A549 (cell line): ENCODE data around the gene RNF214. TPM values are rescaled to one million over a fixed set of nuclear protein-coding genes. Genes with fewer than 3 reads are reported as not detected.

Experiments
- ATAC-seq, 2 experiments: fragments of 200-7000 bp in 1 of 2; fragments of >200 bp in 1 of 2; cut with Nextera tagmentation in 1 of 2; cut with Tn5 transposase in 1 of 2; 3 replicates each; pipeline versions ENCODE4 v1.8.0 to v1.9.1; 2018 to 2020; ENCODE audit warnings: mild to moderate bottlenecking in 1 of 2, moderate library complexity in 1 of 2
- CTCF ChIA-PET: fragments of 300-600 bp; sonication (Branson Sonifier 250); formaldehyde crosslinking; extraction: SDS; loops from one replicate; lab custom pipeline; 2021; ENCODE audit warnings: antibody characterized with exemption, inconsistent platforms; lab: Yijun Ruan, JAX
- POLR2A ChIA-PET: fragments of 350-600 bp; formaldehyde crosslinking; extraction: SDS; loops from one replicate; lab custom pipeline; 2021; ENCODE audit warnings: antibody characterized with exemption, inconsistent platforms; lab: Yijun Ruan, JAX
- DNase-seq, 2 experiments: peaks; one replicate each; pipeline versions ENCODE4 v3.0.0 to v3.0.0-alpha.2; 2011 to 2016; ENCODE audit warnings: low read depth in 1 of 2, low spot score in 1 of 2
- FAIRE-seq: peaks from 2 replicates; lab custom pipeline; 2011; peaks lifted over from hg19 to GRCh38; lab: Jason Lieb, UNC
- H3K27ac ChIP-seq, 2 experiments: fragments of >200 bp; sonication (Bioruptor Twin); formaldehyde crosslinking; 3 replicates each; pipeline ENCODE4 v1.5.1; 2016 to 2017
- H3K4me1 ChIP-seq: fragments of >200 bp; sonication (Bioruptor Twin); formaldehyde crosslinking; 3 replicates; pipeline ENCODE4 v1.6.1; 2016
- H3K4me2 ChIP-seq: fragments of >200 bp; sonication (Bioruptor Twin); formaldehyde crosslinking; 3 replicates; pipeline ENCODE4 v1.6.1; 2016
- H3K4me3 ChIP-seq: fragments of >200 bp; sonication (Bioruptor Twin); formaldehyde crosslinking; 3 replicates; pipeline ENCODE4 v1.5.1; 2016
- H3K9me3 ChIP-seq: fragments of >200 bp; sonication (Bioruptor Twin); formaldehyde crosslinking; 3 replicates; pipeline ENCODE4 v1.6.1; 2016
- BHLHE40 ChIP-seq: IDR thresholded peaks from 2 replicates; pipeline ENCODE4 v1.6.1; 2012; ENCODE audit warnings: low read depth, low read length, inconsistent platforms
- CBX2 ChIP-seq: fragments of 200-600 bp; sonication (generic); IDR thresholded peaks from 2 replicates; pipeline ENCODE4 v1.6.1; 2016; ENCODE audit warnings: low read depth, mild to moderate bottlenecking, borderline replicate concordance
- ESRRA ChIP-seq: fragments of 150-350 bp; IDR thresholded peaks from 2 replicates; pipeline ENCODE4 v1.6.1; 2014; ENCODE audit warnings: mild to moderate bottlenecking, low read length, borderline replicate concordance
- FOSL2 ChIP-seq, 2 experiments: fragments of 450-650 bp in 1 of 2; fragments of >200 bp in 1 of 2; sonication (Bioruptor Twin) in 1 of 2; formaldehyde crosslinking; IDR thresholded peaks; 2 replicates each; pipeline versions ENCODE4 v1.5.0 to v1.6.1; 2016 to 2020; ENCODE audit warnings: mild to moderate bottlenecking in 1 of 2, moderate library complexity in 1 of 2
- GATA3 ChIP-seq: IDR thresholded peaks from 2 replicates; pipeline ENCODE4 v1.6.1; 2012; ENCODE audit warnings: borderline replicate concordance
- HEYL ChIP-seq: fragments of 250-450 bp; sonication (Bioruptor Pico); IDR thresholded peaks from 2 replicates; pipeline ENCODE4 v1.8.0; 2021; ENCODE audit warnings: mild to moderate bottlenecking, moderate library complexity
- JUN ChIP-seq, 2 experiments: fragments of >200 bp; sonication (Bioruptor Twin); formaldehyde crosslinking; IDR thresholded peaks; 2 replicates in 1 of 2; 3 replicates in 1 of 2; pipeline ENCODE4 v1.6.1; 2016 to 2017
- JUNB ChIP-seq: fragments of >200 bp; sonication (Bioruptor Twin); formaldehyde crosslinking; IDR thresholded peaks from 2 replicates; pipeline ENCODE4 v1.6.1; 2016
- KDM1A ChIP-seq: fragments of 200-600 bp; sonication (generic); IDR thresholded peaks from 2 replicates; pipeline ENCODE4 v1.6.1; 2016; ENCODE audit warnings: low read depth, mild to moderate bottlenecking
- MAZ ChIP-seq: fragments of 150-350 bp; IDR thresholded peaks from 2 replicates; pipeline ENCODE4 v1.6.1; 2014; ENCODE audit warnings: antibody characterized with exemption, low read depth, low read length, borderline replicate concordance
- MYC ChIP-seq: IDR thresholded peaks from 2 replicates; pipeline ENCODE4 v1.6.1; 2012; ENCODE audit warnings: mild to moderate bottlenecking, inconsistent platforms, low read length, improper control_type of control experiment, borderline replicate concordance
- NFE2L2 ChIP-seq: fragments of 150-350 bp; conservative IDR thresholded peaks from 2 replicates; pipeline ENCODE4 v1.6.1; 2014; ENCODE audit warnings: low read length
- NR3C1 ChIP-seq: fragments of >200 bp; sonication (Bioruptor Twin); formaldehyde crosslinking; IDR thresholded peaks from 3 replicates; pipeline ENCODE4 v1.6.1; 2017
- POLR2A ChIP-seq: IDR thresholded peaks from 2 replicates; pipeline ENCODE4 v1.6.1; 2012; ENCODE audit warnings: mild to moderate bottlenecking, low read length
- RAD21 ChIP-seq, 2 experiments: fragments of >200 bp in 1 of 2; sonication (Bioruptor Twin) in 1 of 2; formaldehyde crosslinking in 1 of 2; IDR thresholded peaks in 1 of 2; conservative IDR thresholded peaks in 1 of 2; 2 replicates in 1 of 2; 3 replicates in 1 of 2; pipeline ENCODE4 v1.6.1; 2012 to 2018; ENCODE audit warnings: inconsistent platforms in 1 of 2
- RARB ChIP-seq: fragments of 250-450 bp; sonication (Bioruptor Pico); IDR thresholded peaks from 2 replicates; pipeline ENCODE4 v1.8.0; 2021; ENCODE audit warnings: mild to moderate bottlenecking, moderate library complexity
- RCOR1 ChIP-seq: fragments of 150-350 bp; IDR thresholded peaks from 2 replicates; pipeline ENCODE4 v1.6.1; 2014; ENCODE audit warnings: antibody characterized with exemption, low read length, low read depth
- SMC3 ChIP-seq: fragments of >200 bp; sonication (Bioruptor Twin); formaldehyde crosslinking; IDR thresholded peaks from 3 replicates; pipeline ENCODE4 v1.6.1; 2018; ENCODE audit warnings: inconsistent platforms
- ZC3H11A ChIP-seq: fragments of 450-650 bp; IDR thresholded peaks from 2 replicates; pipeline ENCODE4 v1.6.1; 2014; ENCODE audit warnings: antibody characterized with exemption, mild to moderate bottlenecking
- ZSCAN20 ChIP-seq: fragments of 250-450 bp; sonication (Bioruptor Pico); IDR thresholded peaks from 2 replicates; pipeline ENCODE4 v1.8.0; 2022; ENCODE audit warnings: mild to moderate bottlenecking, moderate library complexity
- WGBS: methylation state at CpG from one replicate; pipeline ENCODE4 v1.1.6; 2017; ENCODE audit errors: missing lambda C conversion rate; 5-methylcytosine and 5-hydroxymethylcytosine counted together
- polyA plus RNA-seq, 4 experiments: library from polyadenylated mRNA; depleted of rRNA in 3 of 4; stranded (reverse); fragments of >200 nt; fragmentation: RNase III in 1 of 4; extraction: RNeasy Plus Mini Kit Qiagen cat#74134 plus additional on column Dnase treatment in 1 of 4; gene quantifications; 2 replicates in 3 of 4; 3 replicates in 1 of 4; pipeline ENCODE4 v1.2.3, GENCODE V29; 2011 to 2017
- TF ChIP-seq, protein P1 (sequence below): fragments of >200 bp; sonication (Bioruptor Twin); formaldehyde crosslinking; IDR thresholded peaks from 3 replicates; pipeline ENCODE4 v1.6.1; 2016
- TF ChIP-seq, protein P2 (sequence below): fragments of >200 bp; sonication (Bioruptor Twin); formaldehyde crosslinking; IDR thresholded peaks from 3 replicates; pipeline ENCODE4 v1.5.1; 2016
- TF ChIP-seq, protein P3 (sequence below): IDR thresholded peaks from 2 replicates; pipeline ENCODE4 v1.6.1; 2012; ENCODE audit warnings: low read depth, borderline replicate concordance
- TF ChIP-seq, protein P4 (sequence below): IDR thresholded peaks from 2 replicates; pipeline ENCODE4 v1.6.1; 2012
- TF ChIP-seq, protein P5 (sequence below): fragments of 450-650 bp; IDR thresholded peaks from 2 replicates; pipeline ENCODE4 v1.6.1; 2014; ENCODE audit warnings: antibody characterized with exemption
- TF ChIP-seq, protein P6 (sequence below): IDR thresholded peaks from 2 replicates; pipeline ENCODE4 v1.6.1; 2012

The RNF214 gene
- polyA plus RNA-seq, 2 of the 4 experiments (the other 2 are of a cell fraction) = 11.0 to 15.9 TPM

DNA sequence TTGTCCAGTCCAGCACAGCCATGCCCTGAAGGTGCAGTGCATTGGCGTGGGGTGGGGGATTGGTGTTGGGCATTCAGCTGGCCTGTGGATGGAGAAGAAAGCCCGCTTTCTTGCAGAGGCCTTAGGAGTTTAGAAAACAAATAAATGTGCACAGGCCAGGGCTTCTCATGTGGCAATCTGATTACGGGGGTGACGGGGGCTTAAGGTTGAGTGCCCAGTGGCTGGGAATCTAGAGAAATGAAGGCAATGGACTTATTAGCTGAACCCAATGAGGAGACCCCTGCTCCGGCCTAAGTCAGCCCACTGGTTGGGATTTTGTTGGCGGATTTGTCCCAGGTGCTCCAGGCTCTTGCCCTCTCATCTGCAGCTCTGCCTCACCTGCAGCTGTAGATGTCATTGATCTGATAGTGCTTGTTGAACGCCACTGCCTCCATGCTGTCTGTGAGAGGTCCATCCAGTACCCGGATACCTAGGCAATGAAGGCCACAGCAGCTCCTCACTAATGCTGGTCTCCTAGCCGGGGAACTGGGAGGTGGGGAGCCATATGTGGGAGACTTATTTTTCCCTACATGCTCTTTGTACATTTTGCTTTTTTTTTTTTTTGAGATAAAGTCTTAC lies 6.8 kb upstream of the RNF214 start:
- Histone ChIP-seq H3K27ac (no peak overlapping the region), H3K4me1 (peaks cover 4% of the 10 kb centered on the region; the same call in 1 of the 3 replicates), H3K4me2 (no peak overlapping the region), H3K4me3 (no peak overlapping the region), H3K9me3 (no peaks in the 10 kb centered on the region)
- TF ChIP-seq GATA3 = no peak
- TF ChIP-seq RAD21 (conservative IDR thresholded peaks at IDR 0.05 in 1 of 2, IDR thresholded peaks at IDR 0.05 in 1 of 2) = no peak
- TF ChIP-seq RARB (CRISPR knock-in tag) = no peak
- TF ChIP-seq BHLHE40 = no peak
- TF ChIP-seq MYC = no peak
- no peak for TF ChIP-seq NFE2L2
- no peak for TF ChIP-seq JUNB
- no peak for TF ChIP-seq ZSCAN20 (CRISPR knock-in tag)
- TF ChIP-seq ZC3H11A = no peak
- 91% methylated on average over 9 of the region's 9 CpGs for WGBS
- ChIA-PET CTCF (interaction anchor here (0.5 to 7.4 kb wide), 27 partner anchors 8 to 497 kb away, joined by 3 to 69 read pairs (median 6); partner anchors contain the start of genes APOA5 and SIDT2), POLR2A (interaction anchor here (1.0 kb wide), 1 partner anchor 53 kb away, joined by 4 read pairs; no protein-coding TSS in a partner anchor)
- FAIRE-seq = no peak
- no peak for ATAC-seq
- no peak for DNase-seq

DNA sequence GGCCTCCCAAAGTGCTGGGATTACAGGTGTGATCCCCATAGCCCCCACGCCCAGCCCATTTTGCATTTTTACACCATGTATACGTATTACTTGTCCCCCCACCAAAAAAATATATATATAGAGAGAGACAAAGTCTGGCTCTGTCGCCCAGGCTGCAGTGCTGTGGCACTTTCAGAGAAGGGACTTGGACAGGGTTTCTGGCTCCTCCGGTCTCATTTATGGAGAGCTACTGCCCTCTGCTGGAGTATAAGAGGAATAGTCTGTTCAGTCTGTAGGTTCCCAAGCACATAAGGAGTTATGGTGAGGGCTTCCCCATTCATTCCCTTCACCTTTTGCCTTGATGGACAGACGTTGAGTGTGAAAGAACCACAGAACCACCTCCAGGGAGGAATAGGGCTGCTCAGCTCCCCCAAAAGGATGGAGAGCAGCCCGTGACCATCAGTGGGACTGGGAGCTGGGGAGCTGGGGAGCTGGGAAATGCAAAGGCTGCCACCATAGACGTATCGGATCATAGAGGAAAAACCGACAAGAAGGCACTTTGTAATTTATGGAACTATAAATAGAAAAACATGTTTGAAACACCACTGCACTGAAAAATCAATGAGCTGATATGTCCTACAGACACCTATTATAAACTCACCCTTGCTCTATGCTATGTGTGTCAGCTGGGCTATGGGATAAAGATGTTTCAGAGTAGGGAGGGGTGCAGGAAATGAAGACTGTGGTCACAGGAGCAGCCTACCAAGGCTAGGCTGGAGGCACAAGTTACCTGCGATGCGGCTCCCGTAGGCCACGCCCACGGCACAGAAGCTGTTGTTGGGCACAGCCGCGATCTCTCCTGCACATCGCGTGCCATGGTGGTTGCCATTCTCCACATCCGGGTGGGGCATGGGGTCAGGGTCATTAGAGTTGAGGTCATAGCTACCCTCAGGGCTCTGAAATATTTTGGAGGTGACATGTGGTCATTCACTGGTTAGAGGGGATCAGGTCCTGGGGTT lies 5.8 kb upstream of the RNF214 start:
- TF ChIP-seq MYC = no peak
- TF ChIP-seq CBX2 = no peak
- TF ChIP-seq SMC3 = peak; percentile 50; the same call in 2 of the 3 replicates
- TF ChIP-seq JUNB = no peak
- TF ChIP-seq, protein P1, sequence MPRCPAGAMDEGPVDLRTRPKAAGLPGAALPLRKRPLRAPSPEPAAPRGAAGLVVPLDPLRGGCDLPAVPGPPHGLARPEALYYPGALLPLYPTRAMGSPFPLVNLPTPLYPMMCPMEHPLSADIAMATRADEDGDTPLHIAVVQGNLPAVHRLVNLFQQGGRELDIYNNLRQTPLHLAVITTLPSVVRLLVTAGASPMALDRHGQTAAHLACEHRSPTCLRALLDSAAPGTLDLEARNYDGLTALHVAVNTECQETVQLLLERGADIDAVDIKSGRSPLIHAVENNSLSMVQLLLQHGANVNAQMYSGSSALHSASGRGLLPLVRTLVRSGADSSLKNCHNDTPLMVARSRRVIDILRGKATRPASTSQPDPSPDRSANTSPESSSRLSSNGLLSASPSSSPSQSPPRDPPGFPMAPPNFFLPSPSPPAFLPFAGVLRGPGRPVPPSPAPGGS = no peak
- TF ChIP-seq MAZ = no peak
- TF ChIP-seq FOSL2 (IDR thresholded peaks at IDR 0.05) = no peak
- TF ChIP-seq FOSL2 (CRISPR knock-in tag; IDR thresholded peaks at IDR 0.05) = no peak
- TF ChIP-seq, protein P2, sequence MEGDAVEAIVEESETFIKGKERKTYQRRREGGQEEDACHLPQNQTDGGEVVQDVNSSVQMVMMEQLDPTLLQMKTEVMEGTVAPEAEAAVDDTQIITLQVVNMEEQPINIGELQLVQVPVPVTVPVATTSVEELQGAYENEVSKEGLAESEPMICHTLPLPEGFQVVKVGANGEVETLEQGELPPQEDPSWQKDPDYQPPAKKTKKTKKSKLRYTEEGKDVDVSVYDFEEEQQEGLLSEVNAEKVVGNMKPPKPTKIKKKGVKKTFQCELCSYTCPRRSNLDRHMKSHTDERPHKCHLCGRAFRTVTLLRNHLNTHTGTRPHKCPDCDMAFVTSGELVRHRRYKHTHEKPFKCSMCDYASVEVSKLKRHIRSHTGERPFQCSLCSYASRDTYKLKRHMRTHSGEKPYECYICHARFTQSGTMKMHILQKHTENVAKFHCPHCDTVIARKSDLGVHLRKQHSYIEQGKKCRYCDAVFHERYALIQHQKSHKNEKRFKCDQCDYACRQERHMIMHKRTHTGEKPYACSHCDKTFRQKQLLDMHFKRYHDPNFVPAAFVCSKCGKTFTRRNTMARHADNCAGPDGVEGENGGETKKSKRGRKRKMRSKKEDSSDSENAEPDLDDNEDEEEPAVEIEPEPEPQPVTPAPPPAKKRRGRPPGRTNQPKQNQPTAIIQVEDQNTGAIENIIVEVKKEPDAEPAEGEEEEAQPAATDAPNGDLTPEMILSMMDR = peak; percentile 72
- TF ChIP-seq RAD21 (conservative IDR thresholded peaks at IDR 0.05 in 1 of 2, IDR thresholded peaks at IDR 0.05 in 1 of 2) = peak; percentile 77 to 83
- no peak for FAIRE-seq
- POLR2A ChIA-PET = interaction anchor here (0.5 to 1.0 kb wide), 3 partner anchors 54 to 581 kb away, joined by 3 to 4 read pairs (median 3); no protein-coding TSS in a partner anchor
- Histone ChIP-seq H3K4me2 (no peak overlapping the region), H3K9me3 (no peaks in the 10 kb centered on the region), H3K4me1 (peaks cover 7% of the 10 kb centered on the region; the same call in 1 of the 3 replicates), H3K4me3 (no peak overlapping the region), H3K27ac (no peak overlapping the region)
- peak; percentile 91 to 93 for ATAC-seq
- WGBS = 53% methylated on average over 13 of the region's 19 CpGs
- CTCF ChIA-PET = interaction anchor here (0.6 to 7.4 kb wide), 35 partner anchors 9 to 503 kb away, joined by 3 to 69 read pairs (median 5); partner anchors contain the start of genes APOA5 and SIDT2
- DNase-seq = peak; percentile 67 to 71

DNA sequence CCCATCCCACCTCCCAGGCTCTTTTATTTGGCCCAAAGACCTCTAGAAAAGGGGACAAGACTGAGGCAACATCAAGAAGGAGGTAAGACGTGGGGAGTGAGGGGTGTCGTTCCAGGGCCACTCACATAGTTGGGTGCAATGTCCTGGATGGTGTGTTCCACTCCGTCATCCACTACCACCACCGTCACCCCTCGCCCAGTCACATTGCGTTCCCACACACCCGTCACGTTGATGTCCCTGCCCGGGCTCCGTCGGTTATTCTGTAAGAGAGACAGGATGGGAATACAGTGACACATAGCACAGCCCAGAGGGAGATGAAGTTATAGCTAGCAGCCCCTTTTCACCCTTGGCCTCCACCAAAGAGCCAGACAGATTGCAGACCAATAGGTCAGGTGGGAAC lies 4.4 kb upstream of the RNF214 start:
- POLR2A ChIA-PET = no interaction called here
- ATAC-seq (no peak), DNase-seq (no peak), FAIRE-seq (no peak)
- H3K27ac ChIP-seq = no peak overlapping the region
- WGBS = 95% methylated on average over 11 of the region's 11 CpGs
- H3K9me3 ChIP-seq = no peaks in the 10 kb centered on the region
- CTCF ChIA-PET = interaction anchor here (0.8 to 7.4 kb wide), 8 partner anchors 10 to 496 kb away, joined by 3 to 69 read pairs (median 20); partner anchors contain the start of genes APOA5 and SIDT2
- no peak overlapping the region for H3K4me2 ChIP-seq
- no peak overlapping the region for H3K4me3 ChIP-seq
- peaks cover 3% of the 10 kb centered on the region; the same call in 1 of the 3 replicates for H3K4me1 ChIP-seq
- TF ChIP-seq, protein P3, sequence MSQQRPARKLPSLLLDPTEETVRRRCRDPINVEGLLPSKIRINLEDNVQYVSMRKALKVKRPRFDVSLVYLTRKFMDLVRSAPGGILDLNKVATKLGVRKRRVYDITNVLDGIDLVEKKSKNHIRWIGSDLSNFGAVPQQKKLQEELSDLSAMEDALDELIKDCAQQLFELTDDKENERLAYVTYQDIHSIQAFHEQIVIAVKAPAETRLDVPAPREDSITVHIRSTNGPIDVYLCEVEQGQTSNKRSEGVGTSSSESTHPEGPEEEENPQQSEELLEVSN = no peak
- TF ChIP-seq POLR2A (no peak), RCOR1 (no peak), ESRRA (no peak), HEYL (CRISPR knock-in tag) (no peak), JUN (IDR thresholded peaks at IDR 0.05) (no peak), NR3C1 (no peak), KDM1A (no peak)
- TF ChIP-seq, protein P4, sequence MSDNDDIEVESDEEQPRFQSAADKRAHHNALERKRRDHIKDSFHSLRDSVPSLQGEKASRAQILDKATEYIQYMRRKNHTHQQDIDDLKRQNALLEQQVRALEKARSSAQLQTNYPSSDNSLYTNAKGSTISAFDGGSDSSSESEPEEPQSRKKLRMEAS = no peak
- TF ChIP-seq, protein P5, sequence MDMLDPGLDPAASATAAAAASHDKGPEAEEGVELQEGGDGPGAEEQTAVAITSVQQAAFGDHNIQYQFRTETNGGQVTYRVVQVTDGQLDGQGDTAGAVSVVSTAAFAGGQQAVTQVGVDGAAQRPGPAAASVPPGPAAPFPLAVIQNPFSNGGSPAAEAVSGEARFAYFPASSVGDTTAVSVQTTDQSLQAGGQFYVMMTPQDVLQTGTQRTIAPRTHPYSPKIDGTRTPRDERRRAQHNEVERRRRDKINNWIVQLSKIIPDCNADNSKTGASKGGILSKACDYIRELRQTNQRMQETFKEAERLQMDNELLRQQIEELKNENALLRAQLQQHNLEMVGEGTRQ = no peak
- TF ChIP-seq, protein P6, sequence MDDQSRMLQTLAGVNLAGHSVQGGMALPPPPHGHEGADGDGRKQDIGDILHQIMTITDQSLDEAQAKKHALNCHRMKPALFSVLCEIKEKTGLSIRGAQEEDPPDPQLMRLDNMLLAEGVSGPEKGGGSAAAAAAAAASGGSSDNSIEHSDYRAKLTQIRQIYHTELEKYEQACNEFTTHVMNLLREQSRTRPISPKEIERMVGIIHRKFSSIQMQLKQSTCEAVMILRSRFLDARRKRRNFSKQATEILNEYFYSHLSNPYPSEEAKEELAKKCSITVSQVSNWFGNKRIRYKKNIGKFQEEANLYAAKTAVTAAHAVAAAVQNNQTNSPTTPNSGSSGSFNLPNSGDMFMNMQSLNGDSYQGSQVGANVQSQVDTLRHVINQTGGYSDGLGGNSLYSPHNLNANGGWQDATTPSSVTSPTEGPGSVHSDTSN = no peak
